HG03469 (cell line): ENCODE results near the gene SH3GL1.

Experiments
- ATAC-seq: cut with Tn5 transposase; IDR thresholded peaks from one replicate; pipeline ENCODE4 v1.9.1; 2021; ENCODE audit warnings: mild to moderate bottlenecking, moderate library complexity, moderate number of reproducible peaks; ENCODE audit not compliant: unreplicated experiment

The SH3GL1 gene

DNA sequence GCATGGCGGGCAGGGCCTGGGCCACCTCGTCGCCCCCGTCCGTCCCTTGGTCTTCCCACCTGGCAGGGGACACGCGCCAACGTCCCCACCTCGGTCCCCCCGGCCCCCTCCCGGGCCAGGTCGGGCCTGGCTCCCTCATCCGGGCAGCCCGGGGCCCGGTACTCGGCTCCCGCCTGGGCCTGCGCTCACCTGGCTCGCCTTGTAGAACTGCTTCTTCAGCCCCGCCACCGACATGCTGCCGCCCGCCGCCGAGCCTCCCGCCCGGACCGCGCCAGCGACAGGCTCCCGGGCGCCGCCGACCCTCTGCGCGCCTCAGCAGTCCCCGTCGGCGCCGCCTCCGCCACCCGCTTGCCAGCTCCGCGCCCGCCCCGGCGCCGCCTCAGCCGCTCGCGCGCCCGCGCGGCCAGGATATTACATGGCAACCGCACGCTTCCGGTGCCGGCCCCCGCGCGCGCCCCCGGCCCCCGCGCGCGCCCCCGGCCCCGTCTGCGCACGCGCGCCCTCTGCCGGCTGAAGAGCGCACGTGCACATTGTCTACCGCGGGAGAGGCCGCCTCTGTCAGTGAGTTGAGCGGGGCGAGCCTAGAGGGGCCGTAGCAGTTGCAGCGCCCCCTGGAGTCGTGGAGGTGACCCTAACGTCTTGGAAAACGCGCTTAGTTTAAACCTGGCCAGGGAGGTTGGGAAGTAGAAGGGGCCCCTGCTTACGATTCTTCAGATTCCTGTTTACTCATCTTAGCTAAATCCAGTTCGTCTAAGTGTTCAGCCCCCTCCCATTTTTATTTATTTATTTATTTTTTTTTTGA, at the start of gene SH3GL1:
TSS of gene SH3GL1 (minus strand) at position 413 of the 802 bp plus-strand sequence. CDS start at position 234, 179 bp downstream.
- ATAC-seq, result peak; percentile 43

GRCh38 chr19:4449639-4450028, 49.3 kb upstream of the SH3GL1 start:
- no peak for ATAC-seq

DNA sequence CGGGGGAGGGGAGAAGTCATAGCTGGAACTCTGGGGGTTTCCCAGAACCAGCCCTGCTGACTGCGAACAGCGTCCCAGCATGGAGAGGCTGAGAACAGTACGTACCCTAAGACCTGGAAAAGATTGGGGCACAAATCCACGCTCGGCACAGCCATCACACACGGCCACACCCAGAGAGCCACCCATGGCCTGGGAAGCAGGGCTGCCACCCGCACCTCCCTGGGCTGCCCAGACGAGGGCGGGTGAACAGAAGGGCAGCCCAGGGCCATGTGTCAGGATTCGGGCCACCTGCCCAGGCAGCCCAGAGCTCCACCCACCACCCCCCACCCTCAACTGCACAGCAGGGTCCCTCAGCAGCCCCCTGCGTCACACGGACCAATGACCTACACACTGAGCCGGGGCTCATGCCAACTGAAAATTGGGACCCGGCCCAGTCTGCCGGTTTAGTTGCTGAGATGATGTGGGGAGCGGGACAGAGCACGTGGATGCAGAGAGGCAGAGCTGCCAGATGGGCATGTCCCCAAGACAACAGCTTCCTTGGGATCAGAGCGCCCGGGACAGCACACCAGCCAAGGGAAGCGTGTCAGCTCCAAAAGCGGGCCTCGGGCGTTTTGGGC, 48.8 kb upstream of the SH3GL1 start:
- ATAC-seq, result no peak

- no peak for ATAC-seq
Observed at GRCh38 chr19:4448147-4448985, 48.0 kb upstream of the SH3GL1 start.

- no peak for ATAC-seq
Observed at GRCh38 chr19:4447327-4448146, 47.2 kb upstream of the SH3GL1 start.

DNA sequence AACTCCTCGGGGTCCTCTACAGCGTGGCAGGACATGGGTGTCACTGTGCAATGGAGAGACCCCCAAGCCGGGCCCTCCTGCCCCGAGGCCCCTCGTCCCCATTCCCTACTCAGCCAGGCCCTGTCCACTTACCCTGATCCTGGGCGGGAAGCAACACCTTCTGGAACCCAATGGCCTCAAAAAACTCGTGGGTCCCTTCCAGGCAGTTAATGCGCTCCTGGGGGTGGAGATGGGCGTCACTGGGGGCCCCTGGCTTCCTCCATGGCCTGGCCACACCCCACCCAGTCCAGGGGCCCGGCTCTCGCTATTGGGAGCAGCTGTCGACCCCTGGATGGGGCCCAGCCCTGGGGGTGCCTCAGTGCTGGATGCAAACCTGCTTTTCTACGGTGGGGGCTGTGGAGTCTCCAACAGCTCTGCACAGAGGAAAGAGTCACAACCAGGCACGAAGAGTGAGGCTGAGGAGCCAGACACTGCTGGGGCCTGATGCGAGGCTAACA, 46.4 kb upstream of the SH3GL1 start:
- no peak for ATAC-seq

DNA sequence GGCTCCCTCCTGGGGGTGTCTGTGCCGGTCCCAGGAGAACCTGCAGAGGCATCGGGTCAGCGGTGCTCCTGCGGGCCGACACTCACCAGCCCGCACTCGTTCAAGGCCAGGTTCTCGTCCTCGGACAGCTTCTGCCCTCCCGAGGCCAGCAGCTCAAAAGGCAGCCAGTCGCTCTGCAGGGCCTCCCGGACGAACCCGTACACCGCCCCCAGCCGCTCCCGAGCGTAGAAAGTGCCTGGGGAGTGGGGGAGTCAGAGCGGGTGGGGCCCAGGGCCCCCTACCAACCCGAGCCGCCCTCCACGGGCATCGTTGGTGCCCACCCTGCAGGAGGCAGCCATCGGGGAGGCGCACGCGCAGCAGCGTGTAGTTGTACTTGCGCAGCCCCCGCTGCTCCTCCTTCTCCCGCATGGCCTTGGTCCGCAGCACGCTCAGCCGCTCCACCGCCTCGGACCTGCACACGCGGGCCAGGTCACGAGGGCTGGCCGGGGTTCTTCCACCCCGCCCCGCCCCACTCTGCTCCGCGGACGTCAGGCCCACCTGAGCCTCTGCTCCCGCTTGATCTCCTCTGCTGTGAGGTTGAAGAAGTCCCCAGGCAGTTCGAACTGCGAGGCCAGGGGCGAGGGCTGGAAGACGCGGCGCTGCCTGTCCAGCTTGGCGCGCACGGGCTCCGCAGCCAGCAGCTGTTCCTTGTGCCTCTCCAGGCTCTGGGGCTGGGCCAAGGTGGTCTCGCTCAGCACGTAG, 45.8 kb upstream of the SH3GL1 start:
- no peak for ATAC-seq

- ATAC-seq, result no peak
Observed at GRCh38 chr19:4444765-4445741, 44.7 kb upstream of the SH3GL1 start.

DNA sequence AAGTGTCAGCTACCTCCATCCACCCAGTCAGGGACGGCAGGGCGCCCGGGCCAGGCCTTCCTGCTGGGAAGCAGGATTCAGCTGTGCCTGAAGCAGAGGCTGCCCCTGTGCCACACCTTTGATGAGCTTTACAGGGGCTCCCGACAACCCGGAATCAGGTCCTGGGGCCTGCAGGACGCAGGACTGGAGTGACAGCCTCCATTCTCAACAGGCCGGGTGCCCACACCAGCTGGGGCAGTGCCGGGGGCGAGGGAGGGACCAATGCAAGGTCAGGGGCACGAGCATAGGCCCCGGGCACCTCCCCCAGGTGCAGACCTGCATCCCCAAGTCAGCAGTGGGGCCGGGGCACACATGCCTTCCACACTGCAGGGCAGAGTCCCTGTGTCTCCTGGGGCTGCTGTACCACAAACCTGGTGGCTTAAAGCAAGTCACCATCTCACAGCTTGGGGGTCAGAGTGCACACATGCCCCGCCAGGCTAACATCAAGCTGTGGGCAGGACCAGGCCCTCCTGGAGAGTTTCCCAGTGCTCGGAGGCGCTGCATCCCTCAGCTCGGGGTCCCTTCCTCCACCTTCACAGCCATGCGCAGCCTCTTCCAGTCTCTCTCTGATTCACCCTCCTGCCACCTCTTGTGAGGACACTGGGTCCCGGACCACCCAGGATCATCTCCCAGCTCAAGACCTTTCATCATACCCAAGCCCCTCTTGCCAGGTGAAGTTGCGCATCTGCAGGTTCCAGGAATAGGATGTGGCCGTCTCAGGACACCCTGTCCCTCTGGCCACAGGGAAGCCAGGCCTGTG, 43.8 kb upstream of the SH3GL1 start:
- no peak for ATAC-seq

DNA sequence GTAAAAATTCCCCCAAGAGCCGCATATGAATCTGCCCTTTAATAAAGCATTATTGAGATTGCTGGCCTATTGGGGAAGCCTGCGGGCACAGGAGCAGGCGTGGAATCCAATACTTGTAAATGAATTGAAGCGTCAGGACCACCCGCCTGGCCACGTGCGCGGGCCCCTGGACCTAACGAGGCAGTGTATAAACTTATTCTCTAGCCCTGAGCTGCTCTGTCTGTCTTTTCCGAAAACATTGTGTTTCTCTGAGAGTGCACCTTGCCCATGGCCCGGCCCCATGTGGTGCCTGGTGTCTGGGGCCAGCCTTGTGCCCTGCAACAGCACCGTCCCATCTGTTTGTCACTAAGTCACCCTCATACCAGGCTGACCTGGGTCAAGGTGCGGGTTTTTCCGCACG, 42.8 kb upstream of the SH3GL1 start:
- no peak for ATAC-seq

DNA sequence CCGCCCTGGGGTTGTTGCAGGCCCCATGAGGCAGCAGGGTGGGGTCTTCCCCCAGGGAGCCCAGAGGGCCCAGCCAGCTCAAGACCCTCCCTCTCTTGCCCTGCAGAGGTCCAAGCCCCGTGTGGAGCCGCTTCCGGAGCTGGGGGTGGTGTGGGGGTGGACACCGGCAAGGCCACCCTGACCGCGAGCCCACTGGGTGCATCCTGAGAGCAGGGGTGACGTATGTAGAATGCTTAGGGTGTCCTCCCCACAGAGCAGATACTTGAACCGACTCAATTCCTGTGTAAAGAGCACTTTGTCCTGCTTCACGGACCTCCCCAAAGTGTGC, 42.4 kb upstream of the SH3GL1 start:
- ATAC-seq, result no peak

DNA sequence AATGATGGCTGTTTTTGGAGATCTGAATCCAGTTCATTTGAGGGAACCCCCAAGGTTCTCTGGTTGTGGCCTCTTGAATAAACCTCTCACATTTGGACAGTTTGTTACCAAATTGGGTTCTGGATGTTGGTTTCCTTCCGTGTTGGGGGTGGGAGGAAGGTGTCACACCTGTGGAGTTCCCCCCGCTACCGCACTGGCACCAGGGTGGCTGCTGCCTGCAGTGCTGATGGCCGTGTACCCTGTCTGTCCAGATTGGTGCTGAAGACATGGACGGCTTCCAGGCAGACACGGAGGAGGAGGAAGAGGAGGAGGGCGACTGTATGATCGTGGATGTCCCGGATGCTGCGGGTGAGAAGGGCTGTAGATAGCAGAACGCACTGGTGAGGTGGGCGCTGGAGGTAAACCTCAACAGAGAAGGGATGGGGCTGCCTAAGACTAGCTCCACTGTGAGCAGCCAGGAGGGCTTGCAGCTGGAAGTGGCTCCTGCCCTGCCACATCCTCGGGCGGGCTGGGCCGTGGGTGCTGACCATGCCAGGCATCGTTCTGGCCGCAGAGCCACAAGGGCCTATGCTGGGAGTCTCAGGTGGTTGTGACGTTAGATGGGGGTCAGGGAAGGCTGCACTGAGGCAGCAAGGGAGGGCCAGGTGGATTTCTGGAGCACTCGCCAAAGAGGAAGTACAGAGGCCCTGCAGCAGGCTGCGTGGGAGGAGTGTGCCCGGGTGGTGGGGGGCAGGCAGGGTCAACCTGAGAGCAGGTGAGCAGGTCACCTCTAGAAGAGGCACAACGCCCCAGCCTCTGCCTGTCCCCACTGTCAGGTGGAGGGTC, 41.9 kb upstream of the SH3GL1 start:
- ATAC-seq, result no peak

GRCh38 chr19:4439243-4439642, 38.9 kb upstream of the SH3GL1 start:
- ATAC-seq, result no peak

DNA sequence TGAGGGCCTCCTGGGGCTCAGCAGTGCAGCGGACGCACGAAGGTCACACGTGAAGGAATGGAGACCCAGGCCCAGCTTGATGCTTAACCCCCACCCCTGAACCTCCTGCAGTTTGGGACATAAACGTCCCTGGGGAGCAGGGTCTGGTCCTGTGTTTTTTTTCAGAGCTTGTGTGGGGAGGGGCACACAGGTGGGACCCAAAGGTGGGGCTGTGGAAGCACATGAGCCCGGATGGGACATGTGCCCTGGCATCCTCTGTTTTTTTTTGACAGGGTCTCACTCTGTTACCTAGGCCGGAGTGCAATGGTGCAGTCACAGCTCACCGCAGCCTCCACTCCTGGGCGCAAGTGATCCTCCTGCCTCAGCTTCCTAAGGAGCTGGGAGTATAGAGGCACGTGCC, 36.8 kb upstream of the SH3GL1 start:
- ATAC-seq, result no peak

- no peak for ATAC-seq
Observed at GRCh38 chr19:4436231-4436630, 35.9 kb upstream of the SH3GL1 start.

DNA sequence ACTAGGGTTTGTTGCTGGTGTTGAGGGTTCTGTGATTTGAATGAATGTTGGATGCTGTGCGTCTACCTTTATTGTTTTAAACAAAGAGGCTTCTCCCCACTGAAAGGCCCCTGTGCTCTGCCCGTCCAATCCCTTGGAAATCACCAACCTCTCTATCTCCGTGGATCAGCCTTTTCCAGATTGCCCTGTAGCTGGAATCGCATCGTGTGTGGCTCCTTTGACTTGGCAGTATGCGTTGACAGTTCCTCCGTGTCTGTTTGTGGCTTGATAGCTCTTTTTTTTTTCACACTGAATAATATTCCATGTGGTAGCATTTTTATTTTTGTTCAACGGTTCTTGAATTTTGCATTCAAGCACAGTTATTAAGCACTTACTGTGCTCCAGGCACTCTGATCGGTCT, 34.0 kb upstream of the SH3GL1 start:
- ATAC-seq, result no peak

DNA sequence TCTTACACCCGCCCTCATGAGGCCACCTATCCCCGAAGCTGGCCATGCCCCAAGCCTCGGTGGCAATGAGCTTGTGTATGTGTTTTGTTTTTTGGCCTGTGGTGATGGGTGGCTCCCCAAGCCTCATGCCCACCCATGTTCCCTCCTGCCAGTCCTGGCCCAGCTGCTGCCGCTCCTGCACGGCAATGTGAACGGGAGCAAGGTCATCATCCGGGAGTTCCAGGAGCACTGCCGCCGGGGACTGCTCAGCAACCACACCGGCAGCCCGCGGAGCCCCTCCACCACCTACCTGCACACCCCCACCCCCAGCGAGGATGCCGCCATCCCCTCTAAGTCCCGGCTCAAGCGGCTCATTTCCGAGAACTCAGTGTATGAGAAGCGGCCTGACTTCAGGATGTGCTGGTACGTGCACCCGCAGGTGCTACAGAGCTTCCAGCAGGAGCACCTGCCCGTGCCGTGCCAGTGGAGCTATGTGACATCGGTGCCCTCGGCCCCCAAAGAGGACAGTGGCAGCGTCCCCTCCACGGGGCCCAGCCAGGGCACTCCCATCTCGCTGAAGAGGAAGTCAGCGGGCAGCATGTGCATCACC, 32.7 kb upstream of the SH3GL1 start:
- ATAC-seq, result no peak
